HT-29 (cell line): ENCODE results near the gene DNAAF8. TPM values are rescaled to one million over a fixed set of nuclear protein-coding genes. Genes with fewer than 3 reads are reported as not detected.

ENCODE experiments used
- small RNA-seq: library from RNA; depleted of rRNA; stranded (forward); fragments of <200 nt; gene quantifications from one replicate; pipeline ENCODE3, GENCODE V24; 2014
- total RNA-seq: library from RNA; depleted of rRNA; stranded (reverse); fragments of >200 nt; shearing (Covaris generic); gene quantifications from 2 replicates; pipeline ENCODE4 v1.2.3, GENCODE V29; 2014; rRNA removed

Gene DNAAF8
- total RNA-seq, 1 experiment from 2014 or later = 5.8 TPM

Small RNA genes lying within 50 kb of the gene (small RNA-seq; reads per million reads assigned to genes)
- not detected for gene RF00017

Other genes starting within 250 kb of the DNAAF8 start
- not detected in 2 replicates for gene CDIP1, start 195.8 kb upstream of the DNAAF8 start, total RNA-seq
- not detected in 2 replicates for gene C16orf96, start 178.2 kb upstream of the DNAAF8 start, total RNA-seq
- 58.0 and 83.0 TPM in 2 replicates for gene UBALD1, start 119.6 kb upstream of the DNAAF8 start, total RNA-seq
- gene MGRN1, start 109.7 kb upstream of the DNAAF8 start, total RNA-seq = 27.4 and 31.3 TPM in 2 replicates
- gene NUDT16L1, start 41.0 kb upstream of the DNAAF8 start, total RNA-seq = 81.9 and 82.4 TPM in 2 replicates
- gene ANKS3, start 266 bp upstream of the DNAAF8 start, total RNA-seq = 27.2 and 29.7 TPM in 2 replicates
- 17.7 and 30.4 TPM in 2 replicates for gene ZNF500, start 32.6 kb downstream of the DNAAF8 start, total RNA-seq
- 0.76 TPM in 1 of 2 replicates, not detected in the other for gene SEPTIN12, start 53.8 kb downstream of the DNAAF8 start, total RNA-seq
- 282 and 291 TPM in 2 replicates for gene SMIM22, start 60.8 kb downstream of the DNAAF8 start, total RNA-seq
- gene ROGDI, start 68.1 kb downstream of the DNAAF8 start, total RNA-seq = 66.0 and 85.8 TPM in 2 replicates
- gene GLYR1, start 112.8 kb downstream of the DNAAF8 start, total RNA-seq = 46.2 and 54.7 TPM in 2 replicates
- 34.6 and 35.1 TPM in 2 replicates for gene UBN1, start 112.9 kb downstream of the DNAAF8 start, total RNA-seq
- 56.5 and 58.1 TPM in 2 replicates for gene PPL, start 202.6 kb downstream of the DNAAF8 start, total RNA-seq
- gene SEC14L5, start 223.8 kb downstream of the DNAAF8 start, total RNA-seq = 0.08 TPM in 1 of 2 replicates, not detected in the other